Panc1 (cell line): ENCODE results near the gene PCDHGB4.
"Not testable (repeated sequence)": the region's sequence is repeated elsewhere in the genome, so short reads cannot be mapped to it uniquely, and the experiment has no call there.

Experiments used
- POLR2AphosphoS5 ChIP-seq: IDR thresholded peaks from 2 replicates; pipeline ENCODE4 v1.6.1; 2012; ENCODE audit warnings: mild to moderate bottlenecking, low read depth, low read length, moderate library complexity
- SIN3A ChIP-seq: IDR thresholded peaks from 2 replicates; pipeline ENCODE4 v1.6.1; 2012; ENCODE audit warnings: low read depth, mild to moderate bottlenecking, low read length, moderate library complexity, borderline replicate concordance; ENCODE audit not compliant: insufficient read depth
- TCF7L2 ChIP-seq: IDR thresholded peaks from 2 replicates; pipeline ENCODE4 v1.6.1; 2011; ENCODE audit warnings: mild to moderate bottlenecking, low read depth, low read length, inconsistent platforms
- TF ChIP-seq, protein P1 (sequence below): fragments of 450-650 bp; IDR thresholded peaks from 2 replicates; pipeline ENCODE4 v1.5.1; 2017; ENCODE audit warnings: mild to moderate bottlenecking
- TF ChIP-seq, protein P2 (sequence below), 2 experiments: IDR thresholded peaks; 2 replicates each; pipeline ENCODE4 v1.6.1; 2011 to 2012; ENCODE audit warnings: low read depth in 2 of 2, control low read depth in 1 of 2, low read length in 1 of 2, mild to moderate bottlenecking in 1 of 2, moderate library complexity in 1 of 2; ENCODE audit not compliant: insufficient read depth in 1 of 2

DNA sequence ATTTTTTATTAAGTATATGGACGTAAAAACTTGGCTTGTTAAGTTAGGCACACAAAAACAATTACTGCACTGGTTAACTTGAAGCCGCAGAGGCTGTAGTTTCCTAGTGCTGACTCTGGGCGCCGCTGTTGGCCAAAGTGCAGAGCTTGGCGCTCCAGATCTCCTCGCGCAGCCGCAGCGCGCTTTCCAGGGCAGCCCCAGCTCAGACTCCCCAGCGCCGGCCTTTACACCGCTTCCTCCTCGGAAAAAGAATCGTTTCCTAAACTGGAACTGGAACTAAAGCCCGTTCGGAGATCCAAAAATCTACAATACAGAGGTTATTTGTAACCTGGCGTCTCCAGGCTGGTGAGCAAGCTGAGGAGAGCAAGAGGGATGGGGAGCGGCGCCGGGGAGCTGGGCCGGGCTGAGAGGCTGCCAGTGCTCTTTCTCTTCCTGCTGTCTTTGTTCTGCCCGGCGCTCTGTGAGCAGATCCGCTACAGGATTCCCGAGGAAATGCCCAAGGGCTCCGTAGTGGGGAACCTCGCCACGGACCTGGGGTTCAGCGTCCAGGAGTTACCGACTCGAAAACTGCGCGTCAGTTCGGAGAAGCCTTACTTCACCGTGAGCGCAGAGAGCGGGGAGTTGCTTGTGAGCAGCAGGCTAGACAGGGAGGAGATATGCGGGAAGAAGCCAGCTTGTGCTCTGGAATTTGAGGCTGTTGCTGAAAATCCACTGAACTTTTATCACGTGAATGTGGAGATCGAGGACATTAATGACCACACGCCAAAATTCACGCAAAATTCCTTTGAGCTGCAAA is 10.5 kb downstream of the PCDHGB4 start, which contains the start of gene PCDHGB5:
- TF ChIP-seq, protein P1, sequence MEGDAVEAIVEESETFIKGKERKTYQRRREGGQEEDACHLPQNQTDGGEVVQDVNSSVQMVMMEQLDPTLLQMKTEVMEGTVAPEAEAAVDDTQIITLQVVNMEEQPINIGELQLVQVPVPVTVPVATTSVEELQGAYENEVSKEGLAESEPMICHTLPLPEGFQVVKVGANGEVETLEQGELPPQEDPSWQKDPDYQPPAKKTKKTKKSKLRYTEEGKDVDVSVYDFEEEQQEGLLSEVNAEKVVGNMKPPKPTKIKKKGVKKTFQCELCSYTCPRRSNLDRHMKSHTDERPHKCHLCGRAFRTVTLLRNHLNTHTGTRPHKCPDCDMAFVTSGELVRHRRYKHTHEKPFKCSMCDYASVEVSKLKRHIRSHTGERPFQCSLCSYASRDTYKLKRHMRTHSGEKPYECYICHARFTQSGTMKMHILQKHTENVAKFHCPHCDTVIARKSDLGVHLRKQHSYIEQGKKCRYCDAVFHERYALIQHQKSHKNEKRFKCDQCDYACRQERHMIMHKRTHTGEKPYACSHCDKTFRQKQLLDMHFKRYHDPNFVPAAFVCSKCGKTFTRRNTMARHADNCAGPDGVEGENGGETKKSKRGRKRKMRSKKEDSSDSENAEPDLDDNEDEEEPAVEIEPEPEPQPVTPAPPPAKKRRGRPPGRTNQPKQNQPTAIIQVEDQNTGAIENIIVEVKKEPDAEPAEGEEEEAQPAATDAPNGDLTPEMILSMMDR, result peak; percentile 32
- not testable (repeated sequence) for TF ChIP-seq SIN3A, POLR2AphosphoS5, TCF7L2
- TF ChIP-seq, protein P2, sequence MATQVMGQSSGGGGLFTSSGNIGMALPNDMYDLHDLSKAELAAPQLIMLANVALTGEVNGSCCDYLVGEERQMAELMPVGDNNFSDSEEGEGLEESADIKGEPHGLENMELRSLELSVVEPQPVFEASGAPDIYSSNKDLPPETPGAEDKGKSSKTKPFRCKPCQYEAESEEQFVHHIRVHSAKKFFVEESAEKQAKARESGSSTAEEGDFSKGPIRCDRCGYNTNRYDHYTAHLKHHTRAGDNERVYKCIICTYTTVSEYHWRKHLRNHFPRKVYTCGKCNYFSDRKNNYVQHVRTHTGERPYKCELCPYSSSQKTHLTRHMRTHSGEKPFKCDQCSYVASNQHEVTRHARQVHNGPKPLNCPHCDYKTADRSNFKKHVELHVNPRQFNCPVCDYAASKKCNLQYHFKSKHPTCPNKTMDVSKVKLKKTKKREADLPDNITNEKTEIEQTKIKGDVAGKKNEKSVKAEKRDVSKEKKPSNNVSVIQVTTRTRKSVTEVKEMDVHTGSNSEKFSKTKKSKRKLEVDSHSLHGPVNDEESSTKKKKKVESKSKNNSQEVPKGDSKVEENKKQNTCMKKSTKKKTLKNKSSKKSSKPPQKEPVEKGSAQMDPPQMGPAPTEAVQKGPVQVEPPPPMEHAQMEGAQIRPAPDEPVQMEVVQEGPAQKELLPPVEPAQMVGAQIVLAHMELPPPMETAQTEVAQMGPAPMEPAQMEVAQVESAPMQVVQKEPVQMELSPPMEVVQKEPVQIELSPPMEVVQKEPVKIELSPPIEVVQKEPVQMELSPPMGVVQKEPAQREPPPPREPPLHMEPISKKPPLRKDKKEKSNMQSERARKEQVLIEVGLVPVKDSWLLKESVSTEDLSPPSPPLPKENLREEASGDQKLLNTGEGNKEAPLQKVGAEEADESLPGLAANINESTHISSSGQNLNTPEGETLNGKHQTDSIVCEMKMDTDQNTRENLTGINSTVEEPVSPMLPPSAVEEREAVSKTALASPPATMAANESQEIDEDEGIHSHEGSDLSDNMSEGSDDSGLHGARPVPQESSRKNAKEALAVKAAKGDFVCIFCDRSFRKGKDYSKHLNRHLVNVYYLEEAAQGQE (IDR thresholded peaks at IDR 0.05; ENCODE audit: insufficient read depth in 1 of 2, low read depth in 2 of 2, low read length in 1 of 2), result not testable (repeated sequence)
